Uterus (tissue), 4 donors: ENCODE results near the gene TOP3B. TPM values are rescaled to one million over a fixed set of nuclear protein-coding genes. Genes with fewer than 3 reads are reported as not detected.

ENCODE experiments used
- DNase-seq, 2 donors: peaks; one replicate each; pipeline ENCODE4 v3.0.0-alpha.2; 2019 to 2020
- H3K27ac ChIP-seq, 2 donors: fragments of 200-600 bp; sonication (generic); 1 replicate in 1 of 2; 2 replicates in 1 of 2; pipeline ENCODE4 v1.5.1; 2016 to 2018
- H3K27me3 ChIP-seq, 2 donors: fragments of 200-600 bp; sonication (generic); one replicate each; pipeline ENCODE4 v1.5.1; 2018 to 2019; ENCODE audit warnings: control low read depth in 1 of 2
- H3K36me3 ChIP-seq, 2 donors: fragments of 200-600 bp; sonication (generic); one replicate each; pipeline ENCODE4 v1.5.1; 2019; ENCODE audit warnings: control low read depth in 1 of 2
- H3K4me1 ChIP-seq, 2 donors: fragments of 200-600 bp; sonication (generic); one replicate each; pipeline ENCODE4 v1.5.1; 2018 to 2019; ENCODE audit warnings: control low read depth in 1 of 2
- H3K4me3 ChIP-seq, 2 donors: fragments of 200-600 bp; sonication (generic); 1 replicate in 1 of 2; 2 replicates in 1 of 2; pipeline ENCODE4 v1.5.1; 2018 to 2019; ENCODE audit warnings: mild to moderate bottlenecking in 1 of 2
- H3K9me3 ChIP-seq, 2 donors: fragments of 200-600 bp; sonication (generic); one replicate each; pipeline ENCODE4 v1.5.1; 2019; ENCODE audit warnings: control low read depth in 1 of 2
- CTCF ChIP-seq, 4 experiments: fragments of 200-600 bp in 2 of 4; fragments of 450-650 bp in 2 of 4; sonication (generic) in 2 of 4; IDR thresholded peaks; one replicate each; pipeline ENCODE4 v1.5.1; 2016 to 2019; ENCODE audit warnings: antibody characterized with exemption in 4 of 4, mild to moderate bottlenecking in 2 of 4, moderate library complexity in 1 of 4
- POLR2A ChIP-seq, 2 donors: fragments of 450-650 bp; IDR thresholded peaks; one replicate each; pipeline ENCODE4 v1.6.1; 2016; ENCODE audit warnings: antibody characterized with exemption in 2 of 2, mild to moderate bottlenecking in 1 of 2, moderate library complexity in 1 of 2
- intact Hi-C: fragments of 100-400 bp; cut with DNase I; formaldehyde crosslinking; loops from one replicate; pipeline ENCODE4 v1.15.1; 2023; ENCODE audit warnings: low total_unique reads
- total RNA-seq, 4 donors: library from RNA; depleted of rRNA in 3 of 4; stranded (reverse); fragments of >200 nt in 3 of 4; gene quantifications; one replicate each; pipeline versions ENCODE4 v1.1.0 to v1.2.4, GENCODE V29; 2014 to 2023
- donor health status: DM: yes; HTN: yes; CAD: no.

Gene TOP3B
- total RNA-seq, 4 donors from 2014 or later: 6.2 to 36.4 (median 20.9) TPM

GRCh38 chr22:21978564-21979386, 3.8 kb downstream of the TOP3B start:
- no peak for DNase-seq
- Histone ChIP-seq H3K27me3 (no peaks in the 10 kb centered on the region), H3K4me1 (peaks cover 0 to 8% of the 10 kb centered on the region in 2 donors), H3K9me3 (no peaks in the 10 kb centered on the region), H3K4me3 (no peak overlapping the region), H3K27ac (no peak overlapping the region), H3K36me3 (no peaks in the 10 kb centered on the region)
- intact Hi-C loops: no loop called here
- TF ChIP-seq CTCF (IDR thresholded peaks at IDR 0.05): no peak

- H3K27ac ChIP-seq: no peak overlapping the region
- no peak overlapping the region for H3K4me3 ChIP-seq
- H3K4me1 ChIP-seq: peaks cover 0 to 8% of the 10 kb centered on the region in 2 donors
- no peak for TF ChIP-seq POLR2A (IDR thresholded peaks at IDR 0.05)
- TF ChIP-seq CTCF (IDR thresholded peaks at IDR 0.05): no peak
- no peaks in the 10 kb centered on the region for H3K36me3 ChIP-seq
- H3K9me3 ChIP-seq: no peaks in the 10 kb centered on the region
- intact Hi-C loops: no loop called here
- DNase-seq: no peak
- no peaks in the 10 kb centered on the region for H3K27me3 ChIP-seq
Measured at GRCh38 chr22:21977814-21978213, 4.8 kb downstream of the TOP3B start.

GRCh38 chr22:21975854-21976345, 6.7 kb downstream of the TOP3B start:
- intact Hi-C loops: no loop called here
- Histone ChIP-seq H3K4me3 (no peak overlapping the region), H3K27me3 (no peaks in the 10 kb centered on the region), H3K9me3 (no peaks in the 10 kb centered on the region), H3K36me3 (no peaks in the 10 kb centered on the region), H3K4me1 (no peaks in the 10 kb centered on the region), H3K27ac (no peak overlapping the region)
- no peak for DNase-seq
- no peak for TF ChIP-seq CTCF (IDR thresholded peaks at IDR 0.05)
- TF ChIP-seq POLR2A (IDR thresholded peaks at IDR 0.05): no peak

GRCh38 chr22:21975273-21975672, 7.3 kb downstream of the TOP3B start:
- DNase-seq: no peak
- Histone ChIP-seq H3K9me3 (no peaks in the 10 kb centered on the region), H3K4me3 (no peak overlapping the region), H3K27ac (no peak overlapping the region), H3K27me3 (no peaks in the 10 kb centered on the region), H3K4me1 (no peaks in the 10 kb centered on the region), H3K36me3 (no peaks in the 10 kb centered on the region)
- TF ChIP-seq CTCF (IDR thresholded peaks at IDR 0.05): no peak
- no peak for TF ChIP-seq POLR2A (IDR thresholded peaks at IDR 0.05)
- intact Hi-C loops: no loop called here

GRCh38 chr22:21974058-21974649, 8.4 kb downstream of the TOP3B start:
- Histone ChIP-seq H3K27ac (no peak overlapping the region), H3K4me3 (no peak overlapping the region), H3K36me3 (no peaks in the 10 kb centered on the region), H3K4me1 (no peaks in the 10 kb centered on the region), H3K27me3 (no peaks in the 10 kb centered on the region), H3K9me3 (no peaks in the 10 kb centered on the region)
- no peak for TF ChIP-seq POLR2A (IDR thresholded peaks at IDR 0.05)
- TF ChIP-seq CTCF (IDR thresholded peaks at IDR 0.05): no peak
- intact Hi-C loops: no loop called here
- DNase-seq: no peak
